ENCODE measurements around the gene IL16.

DNA sequence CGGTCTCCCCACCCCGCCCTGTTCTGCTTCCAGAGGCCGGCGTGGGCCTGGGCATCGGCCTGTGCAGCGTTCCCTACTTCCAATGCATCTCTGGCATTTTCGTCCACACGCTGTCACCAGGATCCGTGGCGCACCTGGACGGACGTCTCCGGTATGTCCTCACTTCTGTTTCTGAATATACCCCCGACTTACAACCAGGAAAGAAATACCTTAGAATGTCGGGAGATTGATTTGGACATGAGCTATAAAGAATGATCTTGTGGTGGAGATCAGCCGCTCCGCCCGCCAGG, 85.9 kb downstream of the IL16 start:
- TF ChIP-seq, protein P1, sequence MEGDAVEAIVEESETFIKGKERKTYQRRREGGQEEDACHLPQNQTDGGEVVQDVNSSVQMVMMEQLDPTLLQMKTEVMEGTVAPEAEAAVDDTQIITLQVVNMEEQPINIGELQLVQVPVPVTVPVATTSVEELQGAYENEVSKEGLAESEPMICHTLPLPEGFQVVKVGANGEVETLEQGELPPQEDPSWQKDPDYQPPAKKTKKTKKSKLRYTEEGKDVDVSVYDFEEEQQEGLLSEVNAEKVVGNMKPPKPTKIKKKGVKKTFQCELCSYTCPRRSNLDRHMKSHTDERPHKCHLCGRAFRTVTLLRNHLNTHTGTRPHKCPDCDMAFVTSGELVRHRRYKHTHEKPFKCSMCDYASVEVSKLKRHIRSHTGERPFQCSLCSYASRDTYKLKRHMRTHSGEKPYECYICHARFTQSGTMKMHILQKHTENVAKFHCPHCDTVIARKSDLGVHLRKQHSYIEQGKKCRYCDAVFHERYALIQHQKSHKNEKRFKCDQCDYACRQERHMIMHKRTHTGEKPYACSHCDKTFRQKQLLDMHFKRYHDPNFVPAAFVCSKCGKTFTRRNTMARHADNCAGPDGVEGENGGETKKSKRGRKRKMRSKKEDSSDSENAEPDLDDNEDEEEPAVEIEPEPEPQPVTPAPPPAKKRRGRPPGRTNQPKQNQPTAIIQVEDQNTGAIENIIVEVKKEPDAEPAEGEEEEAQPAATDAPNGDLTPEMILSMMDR (IDR thresholded peaks at IDR 0.05): no peak
- TF ChIP-seq POLR2A (IDR thresholded peaks at IDR 0.05): no peak
